GM19239 (cell line): ENCODE data around the gene CMTM1.
A peak's percentile ranks its signal among the peaks of the same experiment; 100 is the strongest.

Experiments used
- DNase-seq: peaks from one replicate; pipeline ENCODE4 v3.0.0; 2011; ENCODE audit warnings: low spot score; ENCODE audit not compliant: insufficient read length
- FAIRE-seq: peaks from 2 replicates; lab custom pipeline; 2011; peaks lifted over from hg19 to GRCh38; lab: Jason Lieb, UNC

Gene CMTM1

GRCh38 chr16:66537236-66537635, 29.0 kb upstream of the CMTM1 start:
- DNase-seq: no peak
- FAIRE-seq: no peak

GRCh38 chr16:66538910-66539309, 27.3 kb upstream of the CMTM1 start:
- FAIRE-seq (no peak), DNase-seq (no peak)

- DNase-seq (no peak), FAIRE-seq (peak; percentile 94)
These were observed 26.4 kb upstream of the CMTM1 start for GRCh38 chr16:66539623-66540469.

GRCh38 chr16:66541388-66542355, 24.6 kb upstream of the CMTM1 start:
- no peak for FAIRE-seq
- no peak for DNase-seq

- no peak for DNase-seq
- no peak for FAIRE-seq
These were observed 23.8 kb upstream of the CMTM1 start for GRCh38 chr16:66542396-66542795.

- FAIRE-seq (no peak), DNase-seq (no peak)
These were observed 22.7 kb upstream of the CMTM1 start for GRCh38 chr16:66543541-66543940.

GRCh38 chr16:66544016-66544757, 22.1 kb upstream of the CMTM1 start:
- FAIRE-seq: no peak
- no peak for DNase-seq

GRCh38 chr16:66547101-66547989, 18.9 kb upstream of the CMTM1 start:
- DNase-seq: no peak
- no peak for FAIRE-seq

- FAIRE-seq (no peak), DNase-seq (no peak)
These were observed 18.2 kb upstream of the CMTM1 start for GRCh38 chr16:66548068-66548467.

- FAIRE-seq: no peak
- DNase-seq: no peak
These were observed 17.4 kb upstream of the CMTM1 start for GRCh38 chr16:66548868-66549267.

- DNase-seq (peak; percentile 17), FAIRE-seq (no peak)
These were observed 16.7 kb upstream of the CMTM1 start, which contains the start of gene TK2 for GRCh38 chr16:66549284-66550131. Gene TK2, minus strand, starts transcription at chr16:66550122. Its CDS starts 61 bp downstream, at chr16:66550061.

- FAIRE-seq (peak; percentile 64), DNase-seq (peak; percentile 45)
These were observed 14.9 kb upstream of the CMTM1 start for GRCh38 chr16:66551348-66551759.

- FAIRE-seq (no peak), DNase-seq (no peak)
These were observed 14.4 kb upstream of the CMTM1 start for GRCh38 chr16:66551788-66552285.

GRCh38 chr16:66552286-66553177, 13.7 kb upstream of the CMTM1 start, which contains the start of gene CKLF:
Gene CKLF, plus strand, starts transcription at chr16:66552576. Its CDS starts 140 bp downstream, at chr16:66552716.
- no peak for FAIRE-seq
- peak; percentile 91 for DNase-seq

GRCh38 chr16:66553223-66553622, 13.0 kb upstream of the CMTM1 start:
- no peak for FAIRE-seq
- no peak for DNase-seq

GRCh38 chr16:66554021-66554420, 12.2 kb upstream of the CMTM1 start:
- FAIRE-seq: no peak
- DNase-seq: no peak

GRCh38 chr16:66554495-66554894, 11.7 kb upstream of the CMTM1 start:
- FAIRE-seq: no peak
- DNase-seq: no peak
